Measurements from ENCODE around the gene GALNT12. TPM values are rescaled to one million over a fixed set of nuclear protein-coding genes. Genes with fewer than 3 reads are reported as not detected.

GALNT12 gene
- total RNA-seq, 1 donor from 2014 or later: 12.9 TPM

- peak overlapping the region; percentile 84 for H3K27ac Mint-ChIP-seq
- H3K36me3 Mint-ChIP-seq (ENCODE audit: insufficient read depth): peaks cover 18% of the 10 kb centered on the region
- peaks cover 28% of the 10 kb centered on the region for H3K4me1 Mint-ChIP-seq (ENCODE audit: low read depth)
- H3K4me3 Mint-ChIP-seq (ENCODE audit: low read depth): no peak overlapping the region
- H3K9me3 Mint-ChIP-seq (ENCODE audit: low read depth): no peaks in the 10 kb centered on the region
- TF ChIP-seq, protein P1, sequence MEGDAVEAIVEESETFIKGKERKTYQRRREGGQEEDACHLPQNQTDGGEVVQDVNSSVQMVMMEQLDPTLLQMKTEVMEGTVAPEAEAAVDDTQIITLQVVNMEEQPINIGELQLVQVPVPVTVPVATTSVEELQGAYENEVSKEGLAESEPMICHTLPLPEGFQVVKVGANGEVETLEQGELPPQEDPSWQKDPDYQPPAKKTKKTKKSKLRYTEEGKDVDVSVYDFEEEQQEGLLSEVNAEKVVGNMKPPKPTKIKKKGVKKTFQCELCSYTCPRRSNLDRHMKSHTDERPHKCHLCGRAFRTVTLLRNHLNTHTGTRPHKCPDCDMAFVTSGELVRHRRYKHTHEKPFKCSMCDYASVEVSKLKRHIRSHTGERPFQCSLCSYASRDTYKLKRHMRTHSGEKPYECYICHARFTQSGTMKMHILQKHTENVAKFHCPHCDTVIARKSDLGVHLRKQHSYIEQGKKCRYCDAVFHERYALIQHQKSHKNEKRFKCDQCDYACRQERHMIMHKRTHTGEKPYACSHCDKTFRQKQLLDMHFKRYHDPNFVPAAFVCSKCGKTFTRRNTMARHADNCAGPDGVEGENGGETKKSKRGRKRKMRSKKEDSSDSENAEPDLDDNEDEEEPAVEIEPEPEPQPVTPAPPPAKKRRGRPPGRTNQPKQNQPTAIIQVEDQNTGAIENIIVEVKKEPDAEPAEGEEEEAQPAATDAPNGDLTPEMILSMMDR (IDR thresholded peaks at IDR 0.05; ENCODE audit: unreplicated experiment): no peak
- H3K27me3 Mint-ChIP-seq: no peaks in the 10 kb centered on the region
- no peak for DNase-seq (ENCODE audit: low spot score, unreplicated experiment)
Measured at GRCh38 chr9:98778251-98778650, 29.2 kb upstream of the GALNT12 start.

DNA sequence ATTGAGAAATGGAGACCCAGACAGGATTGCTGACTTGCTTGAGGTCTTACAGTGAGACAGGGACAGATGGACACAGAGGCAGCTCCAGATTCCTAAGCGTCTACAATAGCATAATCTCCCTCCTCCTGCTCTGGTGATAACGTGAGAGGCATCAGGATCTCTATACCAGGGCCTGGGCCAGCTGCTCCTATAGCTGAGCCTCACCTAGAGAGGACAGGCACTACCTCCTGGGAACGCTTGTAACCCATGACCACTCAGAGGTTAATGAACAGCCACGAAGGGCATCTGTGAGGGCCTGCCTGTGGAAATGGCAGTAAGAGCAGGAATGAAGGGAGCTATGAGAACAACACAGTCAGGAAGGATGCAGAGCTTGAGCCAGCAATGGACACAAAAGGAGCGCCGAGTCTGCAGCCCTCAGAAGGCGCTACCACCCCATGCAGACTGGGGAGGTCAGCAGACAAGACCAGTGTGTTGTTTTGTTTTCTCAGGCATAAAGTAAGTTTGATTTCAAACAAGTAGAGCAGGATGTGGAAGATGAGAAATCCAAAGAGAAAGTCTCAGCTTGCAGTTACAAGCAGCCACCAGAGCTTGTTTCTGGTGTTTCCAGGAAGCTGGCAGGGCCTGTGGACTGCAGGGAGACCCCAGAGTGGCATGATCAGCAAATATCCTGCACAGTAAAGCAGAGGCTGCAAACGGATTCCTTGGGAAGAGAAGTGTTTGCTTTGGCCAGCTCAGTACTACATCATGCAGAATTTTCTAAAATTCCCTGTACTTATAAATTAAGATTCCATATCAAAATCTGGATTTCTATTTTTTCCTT lies 28.5 kb upstream of the GALNT12 start:
- Mint-ChIP-seq H3K4me1 (ENCODE audit: low read depth) (peaks cover 28% of the 10 kb centered on the region), H3K4me3 (ENCODE audit: low read depth) (no peak overlapping the region), H3K36me3 (ENCODE audit: insufficient read depth) (peaks cover 15% of the 10 kb centered on the region), H3K27me3 (no peaks in the 10 kb centered on the region), H3K27ac (peak overlapping the region; percentile 86), H3K9me3 (ENCODE audit: low read depth) (no peaks in the 10 kb centered on the region)
- no peak for DNase-seq (ENCODE audit: low spot score, unreplicated experiment)
- TF ChIP-seq, protein P1 (IDR thresholded peaks at IDR 0.05; ENCODE audit: unreplicated experiment): peak; percentile 7

DNA sequence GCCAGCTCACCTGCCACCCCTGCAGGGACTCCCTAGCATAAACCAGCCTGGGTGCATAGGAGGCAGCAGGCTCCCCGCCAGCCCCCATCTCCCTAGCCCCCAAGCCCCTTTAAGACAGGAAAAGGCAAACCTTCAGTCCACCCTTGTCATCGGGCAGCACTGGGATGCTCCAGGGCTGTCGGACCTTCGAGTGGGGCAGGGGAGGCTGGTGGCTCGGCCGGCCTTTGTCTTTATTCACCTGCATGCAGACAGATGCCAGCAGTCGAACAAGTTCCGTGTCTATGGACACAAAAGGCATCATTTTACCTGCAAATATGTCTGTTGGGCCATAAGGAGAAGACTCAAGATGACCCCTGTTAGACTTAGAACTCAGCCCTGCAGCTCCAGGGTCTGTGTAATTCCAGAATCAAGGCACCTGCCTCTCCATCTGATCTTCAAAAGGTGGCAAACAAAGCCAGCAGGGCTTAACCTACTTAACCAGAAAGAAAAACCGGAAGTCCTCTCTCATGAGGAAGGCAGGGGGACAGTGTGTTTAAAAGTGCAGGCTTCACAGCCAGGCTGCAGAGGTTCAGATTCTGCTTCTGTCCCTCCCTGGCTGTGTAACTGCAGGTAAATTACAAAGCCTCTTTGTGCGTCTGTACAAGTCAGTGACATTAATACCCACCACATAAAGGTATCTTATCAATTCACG lies 27.3 kb upstream of the GALNT12 start:
- Mint-ChIP-seq H3K36me3 (ENCODE audit: insufficient read depth) (peaks cover 18% of the 10 kb centered on the region), H3K4me3 (ENCODE audit: low read depth) (no peak overlapping the region), H3K4me1 (ENCODE audit: low read depth) (peaks cover 28% of the 10 kb centered on the region), H3K27ac (no peak overlapping the region), H3K9me3 (ENCODE audit: low read depth) (no peaks in the 10 kb centered on the region), H3K27me3 (no peaks in the 10 kb centered on the region)
- no peak for DNase-seq (ENCODE audit: low spot score, unreplicated experiment)
- TF ChIP-seq, protein P1 (IDR thresholded peaks at IDR 0.05; ENCODE audit: unreplicated experiment): no peak

GRCh38 chr9:98781588-98782383 lies 25.7 kb upstream of the GALNT12 start:
- H3K36me3 Mint-ChIP-seq (ENCODE audit: insufficient read depth): peaks cover 17% of the 10 kb centered on the region
- DNase-seq (ENCODE audit: low spot score, unreplicated experiment): no peak
- TF ChIP-seq, protein P1 (IDR thresholded peaks at IDR 0.05; ENCODE audit: unreplicated experiment): no peak
- peak overlapping the region; percentile 27 for H3K27ac Mint-ChIP-seq
- H3K4me1 Mint-ChIP-seq (ENCODE audit: low read depth): peaks cover 34% of the 10 kb centered on the region
- no peak overlapping the region for H3K4me3 Mint-ChIP-seq (ENCODE audit: low read depth)
- H3K9me3 Mint-ChIP-seq (ENCODE audit: low read depth): no peaks in the 10 kb centered on the region
- no peaks in the 10 kb centered on the region for H3K27me3 Mint-ChIP-seq

Data from progenitor cell of endocrine pancreas (in vitro differentiated cells).